ENCODE measurements around the gene DYNLRB1.

The DYNLRB1 gene

GRCh38 chr20:34567892-34568865, 52.0 kb downstream of the DYNLRB1 start:
- Histone ChIP-seq H3K27me3 (ENCODE audit: control insufficient read depth, low read length) (no peaks in the 10 kb centered on the region), H3K4me3 (ENCODE audit: low read length) (no peak overlapping the region), H3K4me2 (ENCODE audit: low read length) (no peak overlapping the region), H3K36me3 (ENCODE audit: control insufficient read depth, low read length) (peaks cover 2% of the 10 kb centered on the region; the same call in 1 of the 2 replicates), H3K4me1 (ENCODE audit: control insufficient read depth, low read length) (peaks cover 7% of the 10 kb centered on the region; the same call in 1 of the 2 replicates), H3K9me3 (ENCODE audit: control insufficient read depth, insufficient read depth, low read length) (no peaks in the 10 kb centered on the region), H4K20me1 (ENCODE audit: control insufficient read depth, insufficient read depth, low read depth, low read length) (no peaks in the 10 kb centered on the region), H3K79me2 (ENCODE audit: control insufficient read depth, low read length) (no peaks in the 10 kb centered on the region), H3K27ac (ENCODE audit: low read depth, low read length) (no peak overlapping the region), H3F3A (ENCODE audit: control insufficient read depth, insufficient read depth) (no peaks in the 10 kb centered on the region; the same call in 1 of the 2 replicates), H3K9me2 (replicated peaks; ENCODE audit: control insufficient read depth, low read length) (no peaks in the 10 kb centered on the region)
- TF ChIP-seq EZH2phosphoT487 (IDR thresholded peaks at IDR 0.05; ENCODE audit: borderline replicate concordance, low read length) (no peak), CTCF (IDR thresholded peaks at IDR 0.05; ENCODE audit: low read depth, low read length, poor library complexity, severe bottlenecking) (no peak)

- Histone ChIP-seq H3K9me3 (ENCODE audit: control insufficient read depth, insufficient read depth, low read length) (no peaks in the 10 kb centered on the region), H4K20me1 (ENCODE audit: control insufficient read depth, insufficient read depth, low read depth, low read length) (no peaks in the 10 kb centered on the region), H3K9me2 (replicated peaks; ENCODE audit: control insufficient read depth, low read length) (no peaks in the 10 kb centered on the region), H3K36me3 (ENCODE audit: control insufficient read depth, low read length) (peaks cover 6% of the 10 kb centered on the region; the same call in 1 of the 2 replicates), H3K4me3 (ENCODE audit: low read length) (no peak overlapping the region), H3K4me2 (ENCODE audit: low read length) (no peak overlapping the region), H3F3A (ENCODE audit: control insufficient read depth, insufficient read depth) (no peaks in the 10 kb centered on the region; the same call in 1 of the 2 replicates), H3K79me2 (ENCODE audit: control insufficient read depth, low read length) (no peaks in the 10 kb centered on the region), H3K27me3 (ENCODE audit: control insufficient read depth, low read length) (no peaks in the 10 kb centered on the region), H3K27ac (ENCODE audit: low read depth, low read length) (no peak overlapping the region), H3K4me1 (ENCODE audit: control insufficient read depth, low read length) (peaks cover 7% of the 10 kb centered on the region; the same call in 1 of the 2 replicates)
- TF ChIP-seq EZH2phosphoT487 (IDR thresholded peaks at IDR 0.05; ENCODE audit: borderline replicate concordance, low read length) (no peak), CTCF (IDR thresholded peaks at IDR 0.05; ENCODE audit: low read depth, low read length, poor library complexity, severe bottlenecking) (no peak)
Measured at GRCh38 chr20:34569598-34569997, 53.4 kb downstream of the DYNLRB1 start.

- no peak overlapping the region for H3K27ac ChIP-seq (ENCODE audit: low read depth, low read length)
- peaks cover 7% of the 10 kb centered on the region; the same call in 1 of the 2 replicates for H3K4me1 ChIP-seq (ENCODE audit: control insufficient read depth, low read length)
- no peak overlapping the region for H3K4me3 ChIP-seq (ENCODE audit: low read length)
- no peaks in the 10 kb centered on the region for H4K20me1 ChIP-seq (ENCODE audit: control insufficient read depth, insufficient read depth, low read depth, low read length)
- H3K9me2 ChIP-seq (replicated peaks; ENCODE audit: control insufficient read depth, low read length): no peaks in the 10 kb centered on the region
- TF ChIP-seq CTCF (IDR thresholded peaks at IDR 0.05; ENCODE audit: low read depth, low read length, poor library complexity, severe bottlenecking): no peak
- no peak for TF ChIP-seq EZH2phosphoT487 (IDR thresholded peaks at IDR 0.05; ENCODE audit: borderline replicate concordance, low read length)
- H3K36me3 ChIP-seq (ENCODE audit: control insufficient read depth, low read length): peaks cover 6% of the 10 kb centered on the region; the same call in 1 of the 2 replicates
- no peak overlapping the region for H3K4me2 ChIP-seq (ENCODE audit: low read length)
- no peaks in the 10 kb centered on the region for H3K79me2 ChIP-seq (ENCODE audit: control insufficient read depth, low read length)
- no peaks in the 10 kb centered on the region for H3F3A ChIP-seq (ENCODE audit: control insufficient read depth, insufficient read depth)
- no peaks in the 10 kb centered on the region for H3K27me3 ChIP-seq (ENCODE audit: control insufficient read depth, low read length)
- H3K9me3 ChIP-seq (ENCODE audit: control insufficient read depth, insufficient read depth, low read length): no peaks in the 10 kb centered on the region
Measured at GRCh38 chr20:34570859-34571306, 54.7 kb downstream of the DYNLRB1 start.
